HG03460 (cell line): ENCODE data around the gene ZNF674.

Source experiments
- ATAC-seq: cut with Tn5 transposase; IDR thresholded peaks from one replicate; pipeline ENCODE4 v1.9.1; 2021; ENCODE audit not compliant: unreplicated experiment

The ZNF674 gene

GRCh38 chrX:46545111-46546005, at the start of gene ZNF674:
Gene ZNF674, minus strand, starts transcription at chrX:46545421. Its CDS starts 3,334 bp downstream, at chrX:46542087.
- peak; percentile 86 for ATAC-seq

- no peak for ATAC-seq
These were observed 44.9 kb upstream of the ZNF674 start for GRCh38 chrX:46589977-46590723.

GRCh38 chrX:46588263-46588662, 43.0 kb upstream of the ZNF674 start:
- ATAC-seq: no peak

- ATAC-seq: no peak
These were observed 42.5 kb upstream of the ZNF674 start for GRCh38 chrX:46587753-46588171.

GRCh38 chrX:46587158-46587557, 41.9 kb upstream of the ZNF674 start:
- no peak for ATAC-seq

GRCh38 chrX:46584736-46585135, 39.5 kb upstream of the ZNF674 start:
- ATAC-seq: no peak

GRCh38 chrX:46582966-46583365, 37.7 kb upstream of the ZNF674 start:
- no peak for ATAC-seq

GRCh38 chrX:46582325-46582724, 37.1 kb upstream of the ZNF674 start:
- ATAC-seq: no peak

GRCh38 chrX:46580613-46581012, 35.4 kb upstream of the ZNF674 start:
- ATAC-seq: no peak

- no peak for ATAC-seq
These were observed 34.0 kb upstream of the ZNF674 start for GRCh38 chrX:46579250-46579649.

- no peak for ATAC-seq
These were observed 32.2 kb upstream of the ZNF674 start for GRCh38 chrX:46577221-46578005.

- ATAC-seq: no peak
These were observed 31.2 kb upstream of the ZNF674 start for GRCh38 chrX:46576458-46576857.

- ATAC-seq: no peak
These were observed 30.8 kb upstream of the ZNF674 start for GRCh38 chrX:46575991-46576392.

GRCh38 chrX:46575586-46575985, 30.4 kb upstream of the ZNF674 start:
- ATAC-seq: no peak

GRCh38 chrX:46574774-46575381, 29.7 kb upstream of the ZNF674 start:
- ATAC-seq: no peak

- peak; percentile 22 for ATAC-seq
These were observed 28.9 kb upstream of the ZNF674 start for GRCh38 chrX:46573892-46574773.

- peak; percentile 38 for ATAC-seq
These were observed 28.2 kb upstream of the ZNF674 start, which contains the start of gene CHST7 for GRCh38 chrX:46573331-46573891. Gene CHST7, plus strand, starts transcription at chrX:46573765. Its CDS starts 167 bp downstream, at chrX:46573932.

GRCh38 chrX:46572340-46572936, 27.2 kb upstream of the ZNF674 start:
- ATAC-seq: peak; percentile 42
